ENCODE measurements around the gene RAI1.

The RAI1 gene

GRCh38 chr17:17855976-17856375 is 174.7 kb downstream of the RAI1 start:
- H3K27me3 ChIP-seq (ENCODE audit: control insufficient read depth in 3 of 3, insufficient read depth in 3 of 3, low read depth in 1 of 3, low read length in 3 of 3), result no peaks in the 10 kb centered on the region
- H3K9ac ChIP-seq (ENCODE audit: low read depth, low read length, poor library complexity), result no peak overlapping the region
- H3K27ac ChIP-seq (replicated peaks; ENCODE audit: low read length), result no peak overlapping the region
- peak overlapping the region; percentile 79 for H3K18ac ChIP-seq (ENCODE audit: low read length)
- no peak for DNase-seq (ENCODE audit: low spot score)
- H2AK5ac ChIP-seq (ENCODE audit: low read depth, low read length), result peak overlapping the region; percentile 71
- H3K79me1 ChIP-seq (ENCODE audit: low read depth, low read length), result no peaks in the 10 kb centered on the region
- no CpG with 5 or more reads among the region's 3 CpGs for WGBS, 2 donors (ENCODE audit: extremely low coverage in 2 of 2, insufficient read length in 2 of 2, insufficient replicate concordance in 1 of 2)
- H2BK5ac ChIP-seq (ENCODE audit: low read length), result no peak overlapping the region
- H3K36me3 ChIP-seq (replicated peaks in 1 of 2; ENCODE audit: control insufficient read depth in 2 of 2, insufficient read depth in 2 of 2, low read length in 2 of 2), result no peaks in the 10 kb centered on the region
- no peak overlapping the region for H2BK120ac ChIP-seq (ENCODE audit: low read depth, low read length)
- H2BK12ac ChIP-seq (ENCODE audit: low read length), result no peak overlapping the region
- H3K4me3 ChIP-seq (ENCODE audit: low read length in 2 of 2), result no peak overlapping the region
- H3K4me2 ChIP-seq (ENCODE audit: insufficient read depth, low read length, poor library complexity, severe bottlenecking), result no peak overlapping the region
- no peaks in the 10 kb centered on the region for H3K9me3 ChIP-seq (replicated peaks in 1 of 2; ENCODE audit: control insufficient read depth in 2 of 2, insufficient read depth in 1 of 2, low read depth in 1 of 2, low read length in 2 of 2)
- H3K23ac ChIP-seq (ENCODE audit: low read depth, low read length, poor library complexity), result peak overlapping the region; percentile 56
- H3K4ac ChIP-seq (ENCODE audit: low read length), result no peak overlapping the region
- no peak overlapping the region for H2BK15ac ChIP-seq (ENCODE audit: low read length)
- H2AFZ ChIP-seq (ENCODE audit: low read length), result no peak overlapping the region
- no peak overlapping the region for H3K14ac ChIP-seq (ENCODE audit: low read length)
- no peak overlapping the region for H4K91ac ChIP-seq (ENCODE audit: low read depth, low read length, poor library complexity)
- no peak overlapping the region for H4K8ac ChIP-seq (ENCODE audit: low read depth, low read length)
- peaks cover 15 to 25% of the 10 kb centered on the region in 2 donors for H3K4me1 ChIP-seq (ENCODE audit: control insufficient read depth in 2 of 2, insufficient read depth in 1 of 2, low read depth in 1 of 2, low read length in 2 of 2)

DNA sequence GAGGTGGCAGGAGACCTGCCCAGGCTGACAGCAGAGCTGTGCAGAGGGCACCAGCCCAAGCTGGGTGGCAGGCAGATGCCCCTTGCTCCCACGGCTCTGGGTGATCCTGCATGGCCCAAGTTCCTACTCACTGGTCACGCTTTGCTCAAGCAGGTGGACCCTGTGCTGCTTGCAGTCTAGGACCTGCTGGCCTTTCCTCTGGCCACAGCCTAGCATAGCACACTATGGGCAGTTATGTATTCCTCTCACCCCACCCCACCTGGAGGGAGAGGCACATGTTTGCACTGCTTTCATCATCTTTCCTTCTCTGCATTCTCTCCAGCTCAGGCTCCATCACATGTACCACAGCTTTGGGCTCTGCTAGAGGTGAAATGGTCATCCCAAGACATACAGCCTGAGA is 175.1 kb downstream of the RAI1 start:
- Histone ChIP-seq H3K23ac (ENCODE audit: low read depth, low read length, poor library complexity) (peak overlapping the region; percentile 56), H2AK5ac (ENCODE audit: low read depth, low read length) (peak overlapping the region; percentile 71), H2BK120ac (ENCODE audit: low read depth, low read length) (no peak overlapping the region), H3K9ac (ENCODE audit: low read depth, low read length, poor library complexity) (no peak overlapping the region), H3K79me1 (ENCODE audit: low read depth, low read length) (no peaks in the 10 kb centered on the region), H2BK5ac (ENCODE audit: low read length) (no peak overlapping the region), H3K9me3 (replicated peaks in 1 of 2; ENCODE audit: control insufficient read depth in 2 of 2, insufficient read depth in 1 of 2, low read depth in 1 of 2, low read length in 2 of 2) (no peaks in the 10 kb centered on the region), H3K4ac (ENCODE audit: low read length) (no peak overlapping the region), H3K27me3 (ENCODE audit: control insufficient read depth in 3 of 3, insufficient read depth in 3 of 3, low read depth in 1 of 3, low read length in 3 of 3) (no peaks in the 10 kb centered on the region), H4K91ac (ENCODE audit: low read depth, low read length, poor library complexity) (no peak overlapping the region), H3K18ac (ENCODE audit: low read length) (peak overlapping the region; percentile 79), H2AFZ (ENCODE audit: low read length) (no peak overlapping the region), H4K8ac (ENCODE audit: low read depth, low read length) (no peak overlapping the region), H3K4me2 (ENCODE audit: insufficient read depth, low read length, poor library complexity, severe bottlenecking) (no peak overlapping the region), H3K27ac (replicated peaks; ENCODE audit: low read length) (no peak overlapping the region), H3K36me3 (replicated peaks in 1 of 2; ENCODE audit: control insufficient read depth in 2 of 2, insufficient read depth in 2 of 2, low read length in 2 of 2) (no peaks in the 10 kb centered on the region), H3K4me3 (ENCODE audit: low read length in 2 of 2) (no peak overlapping the region), H2BK12ac (ENCODE audit: low read length) (no peak overlapping the region), H3K14ac (ENCODE audit: low read length) (peak overlapping the region; percentile 91), H3K4me1 (ENCODE audit: control insufficient read depth in 2 of 2, insufficient read depth in 1 of 2, low read depth in 1 of 2, low read length in 2 of 2) (peaks cover 11 to 21% of the 10 kb centered on the region in 2 donors), H2BK15ac (ENCODE audit: low read length) (no peak overlapping the region)
- DNase-seq (ENCODE audit: low spot score), result no peak
- WGBS, 2 donors (ENCODE audit: extremely low coverage in 2 of 2, insufficient read length in 2 of 2, insufficient replicate concordance in 1 of 2), result no CpG with 5 or more reads among the region's 2 CpGs

GRCh38 chr17:17857496-17857895 is 176.2 kb downstream of the RAI1 start:
- Histone ChIP-seq H3K4me1 (ENCODE audit: control insufficient read depth in 2 of 2, insufficient read depth in 1 of 2, low read depth in 1 of 2, low read length in 2 of 2) (peaks cover 2 to 14% of the 10 kb centered on the region in 2 donors), H4K91ac (ENCODE audit: low read depth, low read length, poor library complexity) (no peak overlapping the region), H3K23ac (ENCODE audit: low read depth, low read length, poor library complexity) (no peak overlapping the region), H3K27ac (replicated peaks; ENCODE audit: low read length) (no peak overlapping the region), H3K36me3 (replicated peaks in 1 of 2; ENCODE audit: control insufficient read depth in 2 of 2, insufficient read depth in 2 of 2, low read length in 2 of 2) (no peaks in the 10 kb centered on the region), H3K27me3 (ENCODE audit: control insufficient read depth in 3 of 3, insufficient read depth in 3 of 3, low read depth in 1 of 3, low read length in 3 of 3) (no peaks in the 10 kb centered on the region), H3K4me2 (ENCODE audit: insufficient read depth, low read length, poor library complexity, severe bottlenecking) (no peak overlapping the region), H2BK5ac (ENCODE audit: low read length) (no peak overlapping the region), H2BK120ac (ENCODE audit: low read depth, low read length) (no peak overlapping the region), H2BK15ac (ENCODE audit: low read length) (no peak overlapping the region), H4K8ac (ENCODE audit: low read depth, low read length) (no peak overlapping the region), H2AK5ac (ENCODE audit: low read depth, low read length) (no peak overlapping the region), H3K9ac (ENCODE audit: low read depth, low read length, poor library complexity) (no peak overlapping the region), H2AFZ (ENCODE audit: low read length) (no peak overlapping the region), H3K4ac (ENCODE audit: low read length) (no peak overlapping the region), H3K9me3 (replicated peaks in 1 of 2; ENCODE audit: control insufficient read depth in 2 of 2, insufficient read depth in 1 of 2, low read depth in 1 of 2, low read length in 2 of 2) (no peaks in the 10 kb centered on the region), H2BK12ac (ENCODE audit: low read length) (no peak overlapping the region), H3K18ac (ENCODE audit: low read length) (no peak overlapping the region), H3K79me1 (ENCODE audit: low read depth, low read length) (no peaks in the 10 kb centered on the region), H3K4me3 (ENCODE audit: low read length in 2 of 2) (no peak overlapping the region), H3K14ac (ENCODE audit: low read length) (no peak overlapping the region)
- WGBS, 2 donors (ENCODE audit: extremely low coverage in 2 of 2, insufficient read length in 2 of 2, insufficient replicate concordance in 1 of 2), result no CpG with 5 or more reads among the region's 4 CpGs
- DNase-seq (ENCODE audit: low spot score), result no peak

DNA sequence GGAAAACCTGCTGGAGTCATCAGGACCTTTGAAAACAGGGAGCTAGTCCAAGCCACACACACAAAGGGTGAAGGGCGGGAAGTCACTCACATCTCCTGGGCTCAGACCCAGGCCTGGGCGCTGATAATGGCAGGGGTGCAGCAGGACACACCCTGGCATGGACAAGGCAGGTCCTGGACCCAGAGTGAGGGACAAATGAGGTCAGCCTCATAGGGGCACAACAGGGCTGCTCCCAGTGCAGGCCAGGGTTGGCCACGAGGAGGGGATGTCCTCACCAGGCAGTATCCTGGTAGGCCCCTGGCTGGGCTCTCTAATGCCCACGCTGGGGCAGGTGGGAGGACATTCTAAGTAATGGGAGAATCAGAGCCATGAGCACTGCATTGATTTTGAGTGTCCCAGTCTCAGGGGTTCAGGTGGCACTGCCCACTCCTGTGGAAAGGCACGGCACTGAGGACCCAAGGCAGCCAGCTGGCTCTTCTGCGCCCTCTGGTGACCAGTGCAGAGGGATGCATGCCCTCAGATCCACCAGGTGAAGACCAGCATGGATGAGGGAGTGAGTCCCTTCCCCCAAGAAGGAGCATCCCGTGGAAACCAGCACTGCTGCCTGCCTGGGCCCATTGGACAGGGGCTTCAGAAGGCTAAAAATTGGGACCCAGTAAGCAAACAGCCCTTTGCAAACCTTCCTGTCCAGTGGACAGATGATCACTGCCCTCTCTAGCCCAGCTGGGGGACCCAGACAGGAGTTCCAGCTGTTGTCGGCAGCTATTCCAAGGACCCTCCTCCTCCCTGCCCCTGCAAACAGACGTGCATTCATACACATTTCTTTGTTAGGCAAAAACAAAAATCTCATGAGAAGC is 178.9 kb downstream of the RAI1 start:
- peaks cover 0 to 6% of the 10 kb centered on the region in 2 donors for H3K4me1 ChIP-seq (ENCODE audit: control insufficient read depth in 2 of 2, insufficient read depth in 1 of 2, low read depth in 1 of 2, low read length in 2 of 2)
- no peak overlapping the region for H2BK120ac ChIP-seq (ENCODE audit: low read depth, low read length)
- H2BK12ac ChIP-seq (ENCODE audit: low read length), result no peak overlapping the region
- H4K91ac ChIP-seq (ENCODE audit: low read depth, low read length, poor library complexity), result peak overlapping the region; percentile 25
- H3K18ac ChIP-seq (ENCODE audit: low read length), result peak overlapping the region; percentile 85
- H3K27ac ChIP-seq (replicated peaks; ENCODE audit: low read length), result no peak overlapping the region
- no CpG with 5 or more reads among the region's 9 CpGs for WGBS, 2 donors (ENCODE audit: extremely low coverage in 2 of 2, insufficient read length in 2 of 2, insufficient replicate concordance in 1 of 2)
- peak overlapping the region; percentile 44 for H2BK15ac ChIP-seq (ENCODE audit: low read length)
- H3K36me3 ChIP-seq (replicated peaks in 1 of 2; ENCODE audit: control insufficient read depth in 2 of 2, insufficient read depth in 2 of 2, low read length in 2 of 2), result no peaks in the 10 kb centered on the region
- H4K8ac ChIP-seq (ENCODE audit: low read depth, low read length), result no peak overlapping the region
- peak overlapping the region; percentile 46 for H3K9ac ChIP-seq (ENCODE audit: low read depth, low read length, poor library complexity)
- no peaks in the 10 kb centered on the region for H3K27me3 ChIP-seq (ENCODE audit: control insufficient read depth in 3 of 3, insufficient read depth in 3 of 3, low read depth in 1 of 3, low read length in 3 of 3)
- H3K79me1 ChIP-seq (ENCODE audit: low read depth, low read length), result no peaks in the 10 kb centered on the region
- H2AFZ ChIP-seq (ENCODE audit: low read length), result no peak overlapping the region
- H3K4me3 ChIP-seq (ENCODE audit: low read length in 2 of 2), result no peak overlapping the region
- no peak overlapping the region for H2BK5ac ChIP-seq (ENCODE audit: low read length)
- H2AK5ac ChIP-seq (ENCODE audit: low read depth, low read length), result peak overlapping the region; percentile 49
- no peaks in the 10 kb centered on the region for H3K9me3 ChIP-seq (replicated peaks in 1 of 2; ENCODE audit: control insufficient read depth in 2 of 2, insufficient read depth in 1 of 2, low read depth in 1 of 2, low read length in 2 of 2)
- peak overlapping the region; percentile 87 for H3K23ac ChIP-seq (ENCODE audit: low read depth, low read length, poor library complexity)
- H3K4me2 ChIP-seq (ENCODE audit: insufficient read depth, low read length, poor library complexity, severe bottlenecking), result no peak overlapping the region
- no peak overlapping the region for H3K4ac ChIP-seq (ENCODE audit: low read length)
- peak; percentile 60 for DNase-seq (ENCODE audit: low spot score)
- no peak overlapping the region for H3K14ac ChIP-seq (ENCODE audit: low read length)

Data from neuronal stem cell (in vitro differentiated cells).